ENCODE data around the gene CMPK1.
A peak's percentile ranks its signal among the peaks of the same experiment; 100 is the strongest.
"Not testable (repeated sequence)": the region's sequence is repeated elsewhere in the genome, so short reads cannot be mapped to it uniquely, and the experiment has no call there.

CMPK1 gene

DNA sequence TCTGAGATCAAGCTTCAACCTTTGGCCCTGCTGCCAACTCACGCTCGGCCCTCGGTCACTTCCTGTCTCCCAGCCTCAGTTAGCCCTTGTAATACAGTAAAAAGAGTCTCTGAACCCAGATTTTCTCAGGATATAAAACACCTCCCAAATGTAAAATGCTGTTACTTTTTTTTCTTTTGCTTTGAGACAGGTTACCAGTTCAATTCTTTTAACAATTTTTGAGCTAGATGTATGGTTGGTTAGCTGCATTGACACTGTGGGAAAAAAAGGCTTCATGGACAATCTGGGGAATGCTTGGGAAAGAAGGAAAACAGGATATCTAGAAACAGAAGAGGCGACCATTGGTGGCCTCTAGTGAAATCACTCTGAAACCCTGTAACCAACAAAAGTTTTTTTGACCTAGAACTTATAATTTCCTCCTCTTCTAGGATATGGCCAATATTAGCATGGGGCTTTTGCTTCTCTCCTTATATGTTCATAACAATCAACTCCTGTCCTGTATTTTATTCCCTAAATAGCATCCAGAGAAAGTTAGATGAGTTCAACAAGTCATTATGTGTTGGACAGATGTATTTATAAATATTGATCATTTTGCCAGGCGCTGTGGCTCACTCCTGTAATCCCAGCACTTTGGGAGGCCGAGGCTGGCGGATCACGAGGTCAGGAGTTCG, 1.3 kb downstream of the CMPK1 start:
- Histone ChIP-seq H3K27ac (peak overlapping the region; percentile 95), H3K4me3 (peak overlapping the region; percentile 93), H3K9me3 (no peaks in the 10 kb centered on the region), H3K27me3 (no peaks in the 10 kb centered on the region), H4K20me1 (peaks cover 51% of the 10 kb centered on the region), H3K36me3 (peaks cover 4% of the 10 kb centered on the region; the same call in 1 of the 2 replicates), H3K4me1 (peaks cover 44% of the 10 kb centered on the region), H3K9ac (peak overlapping the region; percentile 95), H3K4me2 (peak overlapping the region; percentile 91)
- TF ChIP-seq Cebpa-rat (IDR thresholded peaks at IDR 0.05): no peak

DNA sequence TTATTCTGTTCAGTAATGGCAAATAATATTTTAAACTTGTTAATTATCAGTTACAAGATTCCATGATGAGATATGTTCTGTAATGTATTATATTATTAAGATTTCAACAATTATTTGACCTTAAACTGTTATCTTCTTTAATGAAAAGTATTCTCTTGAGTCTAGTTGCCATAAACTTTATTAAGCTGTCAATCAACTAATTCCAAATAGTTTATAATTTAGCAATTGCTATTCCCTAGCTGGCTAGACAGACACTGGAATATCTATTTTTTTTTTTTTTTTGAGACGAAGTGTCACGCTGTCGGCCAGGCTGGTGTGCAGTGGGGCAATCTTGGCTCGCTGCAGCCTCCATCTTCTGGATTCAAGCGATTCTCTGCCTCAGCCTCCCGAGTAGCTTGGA, 3.8 kb downstream of the CMPK1 start:
- TF ChIP-seq Cebpa-rat (IDR thresholded peaks at IDR 0.05): no peak
- H3K4me2 ChIP-seq: peak overlapping the region; percentile 71
- H3K36me3 ChIP-seq: peaks cover 16% of the 10 kb centered on the region; the same call in 1 of the 2 replicates
- H3K27me3 ChIP-seq: no peaks in the 10 kb centered on the region
- H3K9me3 ChIP-seq: no peaks in the 10 kb centered on the region
- peaks cover 75% of the 10 kb centered on the region for H4K20me1 ChIP-seq
- H3K27ac ChIP-seq: no peak overlapping the region
- peaks cover 39% of the 10 kb centered on the region for H3K4me1 ChIP-seq
- H3K4me3 ChIP-seq: no peak overlapping the region
- no peak overlapping the region for H3K9ac ChIP-seq

DNA sequence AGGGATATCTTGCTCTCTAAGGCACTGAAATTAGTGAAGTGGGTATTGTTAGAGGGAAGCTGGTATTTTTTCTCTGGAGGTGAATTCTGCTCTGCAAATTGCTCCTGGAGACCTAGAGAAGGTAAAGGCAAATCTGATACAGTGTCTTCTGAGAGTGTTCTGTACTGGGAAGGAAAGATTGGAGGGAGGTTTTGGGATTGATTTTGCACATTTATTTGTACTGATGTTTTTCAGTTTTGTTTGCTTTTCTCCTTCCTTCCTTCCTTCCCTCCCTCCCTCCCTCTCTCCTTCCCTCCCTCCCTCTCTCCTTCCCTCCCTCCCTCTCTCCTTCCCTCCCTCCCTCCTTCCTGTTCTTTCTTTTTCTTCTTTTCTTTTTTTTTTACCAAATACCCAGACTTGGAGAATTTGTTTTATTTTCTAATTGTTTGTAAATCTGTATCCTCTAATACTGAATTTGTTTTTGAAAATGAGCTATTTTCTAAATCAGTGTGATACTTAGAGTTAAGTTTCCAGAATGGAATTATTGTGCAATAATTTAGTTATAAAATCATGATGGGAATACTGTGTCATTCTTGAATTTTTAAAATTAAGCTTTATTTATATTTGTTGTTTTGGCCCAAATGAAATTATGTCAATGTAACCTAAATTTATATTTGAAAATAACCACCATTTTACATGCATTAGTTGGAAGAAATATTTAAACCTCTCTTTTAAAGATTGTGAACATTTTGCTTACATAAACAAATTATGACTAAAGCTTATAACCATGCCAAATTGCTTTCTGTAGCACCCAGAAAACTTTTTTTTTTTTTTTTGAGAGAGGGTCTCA, 4.9 kb downstream of the CMPK1 start:
- Histone ChIP-seq H3K4me2 (peak overlapping the region; percentile 71), H3K9me3 (no peaks in the 10 kb centered on the region), H4K20me1 (peaks cover 84% of the 10 kb centered on the region), H3K4me1 (peaks cover 30% of the 10 kb centered on the region), H3K4me3 (no peak overlapping the region), H3K9ac (0 out of 2 replicates have a peak overlapping the region, but pooled peaks have one; percentile 41), H3K36me3 (peaks cover 22% of the 10 kb centered on the region), H3K27me3 (no peaks in the 10 kb centered on the region), H3K27ac (no peak overlapping the region)
- TF ChIP-seq Cebpa-rat (IDR thresholded peaks at IDR 0.05): no peak

DNA sequence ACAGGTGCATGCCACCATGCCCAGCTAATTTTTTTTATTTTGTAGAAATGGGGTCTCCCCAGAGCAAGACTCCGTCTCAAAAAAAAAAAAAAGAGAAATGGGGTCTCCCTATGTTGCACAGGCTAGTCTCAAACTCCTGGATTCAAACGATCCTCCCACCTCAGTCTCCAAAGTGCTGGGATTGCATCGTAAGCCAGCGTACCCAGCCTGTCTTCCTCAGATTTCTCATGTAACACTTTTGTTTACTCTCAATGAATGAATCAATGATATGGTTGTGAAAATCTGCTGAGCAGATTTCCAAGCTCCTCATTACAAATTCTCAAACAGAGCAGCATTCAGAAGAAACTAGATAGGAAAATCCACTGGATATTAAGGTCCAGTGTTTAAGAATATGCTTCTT, 6.6 kb downstream of the CMPK1 start:
- Histone ChIP-seq H3K27me3 (no peaks in the 10 kb centered on the region), H3K36me3 (peaks cover 36% of the 10 kb centered on the region), H3K4me2 (no peak overlapping the region), H3K4me1 (peaks cover 25% of the 10 kb centered on the region), H3K9me3 (no peaks in the 10 kb centered on the region), H3K4me3 (no peak overlapping the region), H4K20me1 (peaks cover 95% of the 10 kb centered on the region), H3K27ac (no peak overlapping the region), H3K9ac (no peak overlapping the region)
- TF ChIP-seq Cebpa-rat (IDR thresholded peaks at IDR 0.05): no peak

DNA sequence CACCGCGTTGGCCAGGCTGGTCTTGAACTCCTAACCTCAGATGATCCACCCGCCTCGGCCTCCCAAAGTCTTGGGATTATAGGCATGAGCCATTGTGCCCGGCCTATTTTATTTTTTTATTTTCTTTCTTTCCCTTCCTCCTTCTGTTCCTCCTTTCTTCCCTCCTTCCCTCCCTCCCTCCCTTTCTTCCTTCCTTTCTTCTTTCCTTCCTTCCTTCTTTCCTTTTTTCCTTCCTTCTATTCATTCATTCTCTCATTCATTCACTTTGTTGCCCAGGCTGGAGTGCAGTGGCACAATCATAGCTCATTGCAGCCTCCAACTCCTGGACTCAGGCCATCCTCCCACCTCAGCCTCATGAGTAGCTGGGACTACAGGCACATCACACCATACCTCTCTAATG, 13.4 kb downstream of the CMPK1 start:
- not testable (repeated sequence) for H3K9me3 ChIP-seq, H3K4me2 ChIP-seq, H3K4me1 ChIP-seq, H3K9ac ChIP-seq, H3K27me3 ChIP-seq, H3K27ac ChIP-seq, H3K4me3 ChIP-seq
- H4K20me1 ChIP-seq: peaks cover 96% of the 10 kb centered on the region
- H3K36me3 ChIP-seq: peaks cover 62% of the 10 kb centered on the region

DNA sequence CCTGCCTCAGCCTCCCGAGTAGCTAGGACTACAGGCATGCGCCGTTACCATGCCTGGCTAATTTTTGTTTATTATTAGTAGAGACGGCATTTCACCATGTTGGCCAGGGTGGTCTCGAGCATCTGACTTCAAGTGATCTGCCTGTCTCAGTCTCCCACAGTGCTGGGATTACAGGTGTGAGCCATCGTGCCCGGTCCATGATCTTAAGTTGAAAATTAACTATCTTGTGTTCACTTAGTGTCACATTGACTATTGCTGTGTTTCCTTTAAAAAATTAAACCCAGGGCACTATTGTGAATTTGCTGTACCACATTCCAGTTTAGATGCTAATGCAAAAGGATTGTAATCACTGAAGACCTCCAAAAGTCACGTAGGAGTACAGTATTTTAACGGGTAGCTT, 14.1 kb downstream of the CMPK1 start:
- H3K9ac ChIP-seq: no peak overlapping the region
- H3K27me3 ChIP-seq: no peaks in the 10 kb centered on the region
- H3K4me3 ChIP-seq: no peak overlapping the region
- no peak overlapping the region for H3K4me2 ChIP-seq
- H3K9me3 ChIP-seq: no peaks in the 10 kb centered on the region
- H3K4me1 ChIP-seq: no peaks in the 10 kb centered on the region
- H3K36me3 ChIP-seq: peaks cover 58% of the 10 kb centered on the region
- H4K20me1 ChIP-seq: peaks cover 96% of the 10 kb centered on the region
- no peak overlapping the region for H3K27ac ChIP-seq
- TF ChIP-seq Cebpa-rat (IDR thresholded peaks at IDR 0.05): no peak

DNA sequence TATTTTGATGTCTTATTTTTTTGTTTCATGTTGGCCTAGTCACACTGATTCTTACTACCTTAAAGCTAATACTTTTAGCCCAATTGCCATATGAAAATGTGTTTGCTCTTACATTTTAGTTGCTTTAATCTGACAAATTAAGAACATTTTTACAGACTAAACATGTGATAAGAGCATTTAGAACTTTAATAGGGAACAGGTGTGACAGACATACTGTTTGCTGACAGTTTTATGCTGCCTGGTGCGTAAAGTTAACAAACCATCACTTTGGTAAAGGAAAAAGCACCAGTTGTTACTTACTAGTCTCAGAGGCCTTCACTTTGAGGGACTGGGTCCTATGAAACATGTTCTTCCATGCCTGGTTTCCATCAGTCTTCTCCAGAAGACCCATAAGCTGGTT, 14.7 kb downstream of the CMPK1 start:
- no peak overlapping the region for H3K4me2 ChIP-seq
- no peaks in the 10 kb centered on the region for H3K9me3 ChIP-seq
- no peak overlapping the region for H3K4me3 ChIP-seq
- no peak for TF ChIP-seq Cebpa-rat (IDR thresholded peaks at IDR 0.05)
- H3K27me3 ChIP-seq: no peaks in the 10 kb centered on the region
- no peak overlapping the region for H3K9ac ChIP-seq
- H3K27ac ChIP-seq: no peak overlapping the region
- H3K36me3 ChIP-seq: peaks cover 53% of the 10 kb centered on the region
- H4K20me1 ChIP-seq: peaks cover 98% of the 10 kb centered on the region
- H3K4me1 ChIP-seq: no peaks in the 10 kb centered on the region

DNA sequence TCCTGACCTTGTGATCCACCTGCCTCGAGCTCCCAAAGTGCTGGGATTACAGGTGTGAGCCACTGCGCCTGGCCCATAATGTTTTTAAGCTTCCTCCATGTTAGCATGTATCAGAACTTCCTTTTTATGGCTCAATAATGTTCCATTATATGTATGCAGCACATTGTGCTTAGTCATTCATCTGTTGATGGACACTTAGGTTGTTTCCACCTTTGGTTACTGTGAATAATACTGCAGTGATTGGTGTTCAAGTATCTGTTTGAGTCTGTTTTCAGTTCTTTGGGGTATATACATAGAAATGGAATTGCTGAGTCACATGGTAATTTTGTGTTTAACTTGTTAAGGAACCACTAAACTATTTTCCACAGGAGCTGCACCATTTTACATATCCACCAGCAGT, 17.7 kb downstream of the CMPK1 start:
- Histone ChIP-seq H3K9ac (no peak overlapping the region), H3K27ac (no peak overlapping the region), H3K4me3 (no peak overlapping the region), H3K27me3 (no peaks in the 10 kb centered on the region), H4K20me1 (peaks cover 99% of the 10 kb centered on the region), H3K9me3 (no peaks in the 10 kb centered on the region), H3K4me1 (peaks cover 10% of the 10 kb centered on the region), H3K4me2 (no peak overlapping the region), H3K36me3 (peaks cover 30% of the 10 kb centered on the region)
- TF ChIP-seq Cebpa-rat (IDR thresholded peaks at IDR 0.05): no peak

DNA sequence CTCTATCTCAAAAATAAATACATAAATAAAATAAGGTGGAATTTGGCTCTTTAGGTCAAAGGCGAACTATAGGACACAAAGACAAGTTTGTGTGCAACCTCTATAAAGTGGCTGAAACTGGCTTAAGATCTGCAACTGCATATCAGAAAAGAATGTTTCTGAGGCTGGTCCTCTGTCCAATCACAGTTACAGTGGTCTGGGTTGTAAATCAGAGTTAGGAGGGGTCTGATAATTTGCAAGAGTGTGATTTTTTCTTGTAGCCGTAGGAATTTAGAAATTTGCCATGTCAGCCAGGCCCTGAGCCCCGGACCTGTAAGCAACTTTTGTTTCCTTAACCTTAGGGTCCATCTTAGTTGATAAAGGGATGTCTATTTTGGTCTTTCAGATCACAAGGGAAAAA, 27.8 kb downstream of the CMPK1 start:
- H3K9me3 ChIP-seq: no peaks in the 10 kb centered on the region
- no peak overlapping the region for H3K9ac ChIP-seq
- H3K36me3 ChIP-seq: peaks cover 23% of the 10 kb centered on the region
- H3K27me3 ChIP-seq: no peaks in the 10 kb centered on the region
- no peaks in the 10 kb centered on the region; the same call in 1 of the 2 replicates for H3K4me1 ChIP-seq
- H4K20me1 ChIP-seq: peaks cover 99% of the 10 kb centered on the region
- TF ChIP-seq Cebpa-rat (IDR thresholded peaks at IDR 0.05): no peak
- no peak overlapping the region for H3K4me3 ChIP-seq
- no peak overlapping the region for H3K27ac ChIP-seq
- H3K4me2 ChIP-seq: no peak overlapping the region

DNA sequence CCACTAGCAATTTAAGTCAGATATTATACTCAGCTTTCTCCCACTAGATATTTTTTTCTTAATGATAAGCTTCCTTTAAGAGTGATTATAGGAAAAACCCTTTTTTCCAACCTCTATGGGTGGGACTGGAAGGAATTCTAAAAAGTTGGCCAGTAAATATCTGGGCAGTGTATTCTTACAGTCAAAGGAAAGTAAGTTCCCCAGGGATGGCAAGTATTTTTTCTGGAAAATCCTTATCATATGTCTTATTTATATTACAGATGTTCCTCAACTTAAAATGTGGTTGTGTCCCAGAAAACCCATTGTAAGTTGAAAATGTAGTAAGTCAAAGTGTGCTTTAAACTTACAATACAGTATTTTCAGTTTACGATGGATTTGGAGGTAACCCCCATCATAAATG, 29.2 kb downstream of the CMPK1 start:
- H4K20me1 ChIP-seq: peaks cover 99% of the 10 kb centered on the region
- no peaks in the 10 kb centered on the region for H3K27me3 ChIP-seq
- H3K9ac ChIP-seq: no peak overlapping the region
- H3K4me1 ChIP-seq: no peaks in the 10 kb centered on the region
- H3K36me3 ChIP-seq: peaks cover 18% of the 10 kb centered on the region
- no peak overlapping the region for H3K4me3 ChIP-seq
- H3K27ac ChIP-seq: no peak overlapping the region
- H3K4me2 ChIP-seq: no peak overlapping the region
- no peaks in the 10 kb centered on the region for H3K9me3 ChIP-seq
- TF ChIP-seq Cebpa-rat (IDR thresholded peaks at IDR 0.05): no peak

Data from BLaER1 (cell line).